Forelimb muscle (tissue), 1 donor: ENCODE measurements around the gene PSMD12. TPM values are rescaled to one million over a fixed set of nuclear protein-coding genes. Genes with fewer than 3 reads are reported as not detected.
"Not testable (repeated sequence)": the region's sequence is repeated elsewhere in the genome, so short reads cannot be mapped to it uniquely, and the experiment has no call there.

ENCODE experiments used
- DNase-seq: peaks from one replicate; pipeline ENCODE4 v3.0.0-alpha.2; 2013; ENCODE audit warnings: low read depth
- polyA plus RNA-seq: library from polyadenylated mRNA; unstranded; fragments of 120-200 nt; gene quantifications from one replicate; pipeline ENCODE4 v1.2.1, GENCODE V29; 2013; ENCODE audit not compliant: insufficient read length

Gene PSMD12
- polyA plus RNA-seq, 1 donor, result 33.1 TPM

DNA sequence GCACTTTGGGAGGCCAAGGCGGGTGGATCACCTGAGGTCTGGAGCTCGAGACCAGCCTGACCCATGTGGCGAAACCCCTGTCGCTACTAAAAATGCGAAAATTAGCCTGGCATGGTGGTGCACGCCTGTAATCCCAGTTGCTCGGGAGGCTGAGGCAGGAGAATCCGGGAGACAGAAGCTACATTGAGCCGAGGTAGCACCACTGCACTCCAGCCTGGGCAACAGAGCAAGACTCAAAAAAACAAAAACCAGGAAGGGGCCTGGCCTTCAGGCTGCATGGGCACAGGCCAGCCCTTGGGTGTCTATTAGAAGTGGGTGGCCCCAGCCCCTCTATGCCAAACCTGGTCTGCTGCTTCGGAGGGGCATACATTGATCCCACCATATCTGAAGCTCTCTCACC lies 56.0 kb downstream of the PSMD12 start:
- DNase-seq, result no peak

DNA sequence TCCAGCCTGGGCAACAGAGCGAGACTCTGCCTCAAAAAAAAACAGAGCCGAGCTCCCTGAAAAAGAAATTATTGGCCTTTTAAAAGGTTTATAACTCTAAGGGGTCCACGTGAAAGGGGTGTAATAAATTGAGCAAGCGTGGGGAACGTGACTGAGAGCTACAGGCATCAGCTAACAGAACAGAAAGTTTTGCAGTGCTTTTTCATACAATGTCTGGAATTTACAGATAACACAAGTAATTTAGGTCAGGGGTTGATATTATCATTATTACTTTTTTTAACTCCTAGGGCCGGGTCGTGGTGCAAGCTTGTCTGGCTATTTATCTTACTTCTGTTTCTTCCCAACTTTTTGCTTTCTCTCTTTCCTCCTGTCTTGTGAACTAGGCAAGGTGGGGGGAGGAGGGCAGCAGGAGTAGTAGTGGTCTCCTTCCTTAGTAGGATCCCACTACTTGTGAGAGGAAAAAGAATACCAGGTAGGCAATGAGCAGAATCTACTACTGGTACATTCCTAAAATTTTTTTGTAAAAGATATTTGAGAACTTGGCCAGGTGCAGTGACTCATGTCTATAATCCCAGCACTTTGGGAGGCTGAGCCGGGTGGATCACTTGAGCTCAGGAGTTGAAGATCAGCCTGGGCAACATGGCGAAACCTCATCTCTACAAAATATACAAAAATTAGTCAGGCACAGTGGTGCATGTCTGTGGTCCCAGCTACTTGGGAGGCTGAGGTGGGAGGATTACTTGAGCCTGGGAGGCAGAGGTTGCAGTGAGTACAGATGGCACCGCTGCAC lies 60.7 kb downstream of the PSMD12 start:
- not testable (repeated sequence) for DNase-seq

DNA sequence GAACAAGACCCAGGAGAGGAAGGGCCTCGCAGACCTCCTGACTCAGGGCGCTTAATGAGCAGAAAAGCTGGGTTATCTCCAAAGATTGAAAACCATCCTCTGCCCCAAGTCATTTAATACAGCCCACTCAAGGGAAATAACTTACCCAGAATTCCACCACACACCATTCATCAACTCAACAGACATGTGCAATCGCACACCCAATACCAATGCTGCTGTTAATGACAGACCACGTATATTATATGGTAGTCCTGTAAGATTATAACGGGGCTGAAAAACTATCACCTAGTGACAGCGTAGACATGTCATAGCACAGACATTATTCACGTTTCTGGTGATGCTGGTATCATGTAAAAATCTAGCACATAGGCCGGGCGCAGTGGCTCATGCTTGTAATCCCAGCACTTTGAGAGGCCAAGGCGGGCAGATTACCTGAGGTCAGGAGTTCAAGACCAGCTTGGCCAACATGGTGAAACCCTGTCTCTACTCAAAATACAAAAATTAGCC lies 68.9 kb downstream of the PSMD12 start:
- DNase-seq, result no peak

GRCh38 chr17:67294451-67295199 lies 71.8 kb downstream of the PSMD12 start:
- DNase-seq, result no peak

- DNase-seq, result no peak
These were observed 72.8 kb downstream of the PSMD12 start for GRCh38 chr17:67293251-67294203.

DNA sequence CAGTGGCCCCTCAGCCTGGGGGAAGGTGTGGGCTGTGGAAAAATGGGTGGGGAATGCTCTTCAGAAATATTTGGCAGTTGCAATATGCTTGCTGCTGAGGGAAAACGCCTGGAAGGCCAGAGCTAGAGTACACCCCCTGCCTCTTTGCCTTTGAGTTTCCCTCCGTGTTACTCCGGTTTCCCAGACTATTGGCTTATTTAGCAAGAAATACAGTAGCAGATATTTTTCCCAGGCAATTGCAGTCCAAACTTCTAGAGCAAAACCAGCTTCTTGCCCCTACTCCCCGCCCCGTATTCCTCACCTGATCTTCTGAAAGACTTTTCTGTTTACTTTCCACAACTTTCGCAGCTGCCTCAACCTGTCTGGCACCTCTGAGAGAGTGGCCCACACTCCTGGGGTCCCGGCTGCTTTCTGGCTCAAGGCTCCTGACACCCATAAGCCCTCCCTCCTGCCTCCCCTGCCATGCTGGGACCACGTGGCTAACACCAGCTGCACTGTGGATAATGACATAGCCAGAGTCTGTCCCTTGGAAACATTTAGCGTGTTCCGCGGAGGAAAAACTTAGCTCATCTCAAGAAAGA lies 75.6 kb downstream of the PSMD12 start:
- peak; percentile 52 for DNase-seq

GRCh38 chr17:67290244-67290643 lies 76.1 kb downstream of the PSMD12 start:
- no peak for DNase-seq

DNA sequence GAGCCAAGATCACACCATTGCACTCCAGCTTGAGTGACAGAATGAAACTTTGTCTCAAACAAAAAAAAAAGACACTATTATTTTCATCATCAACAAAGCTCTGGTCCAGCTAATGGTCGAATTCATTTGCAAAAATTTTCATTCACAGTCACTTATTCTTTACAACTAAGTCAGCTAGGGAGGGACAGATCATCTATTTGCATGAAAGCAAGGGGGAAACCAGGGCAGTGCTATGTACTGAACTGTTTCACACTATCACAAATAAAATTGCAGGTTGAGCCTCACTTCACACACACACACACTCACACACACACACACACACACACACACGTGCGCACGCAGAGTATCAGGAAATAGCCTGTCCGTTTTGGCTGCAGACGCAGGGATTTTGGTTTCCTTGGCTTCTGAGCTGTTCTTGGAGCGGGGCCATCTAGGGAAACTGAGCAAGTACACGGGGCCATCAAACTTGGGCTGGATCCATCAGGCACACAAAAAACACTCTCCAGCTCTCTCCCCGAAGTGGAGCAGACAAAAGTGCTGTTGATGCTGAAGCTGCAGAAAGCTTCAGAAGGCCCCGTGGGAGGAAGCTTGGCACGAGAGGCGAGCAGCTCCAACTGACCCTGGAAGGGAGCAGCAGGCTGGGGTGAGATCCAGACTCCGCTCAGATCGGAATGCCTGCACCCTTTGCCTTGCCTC lies 77.0 kb downstream of the PSMD12 start:
- DNase-seq, result peak; percentile 73

Other genes with a start within 250 kb of the PSMD12 start
- gene HELZ, start 121.4 kb downstream of the PSMD12 start, polyA plus RNA-seq, result 20.6 TPM
- 9.4 TPM for gene PITPNC1, start 10.7 kb upstream of the PSMD12 start, polyA plus RNA-seq